Activated T-helper 1 cell treated with anti-CD3 and anti-CD28 coated beads, Interleukin-12 subunit alpha, Interleukin-12 subunit beta, Interleukin-2, Interleukin-4 antibody, amounts not matched to agents 30 ng/mL and 10 ng/mL and 1 ng/mL, durations not matched to agents 14 hours and 24 hours and 36 hours (primary cell): Measurements from ENCODE around the gene DNAAF1. TPM values are rescaled to one million over a fixed set of nuclear protein-coding genes. Genes with fewer than 3 reads are reported as not detected.
"Not testable (repeated sequence)": the region's sequence is repeated elsewhere in the genome, so short reads cannot be mapped to it uniquely, and the experiment has no call there.

Experiments used
- DNase-seq: peaks from one replicate; pipeline ENCODE4 v3.0.0; 2021; ENCODE audit warnings: low spot score
- H3K27ac Mint-ChIP-seq: one replicate; pipeline ENCODE4 v1.8.0; 2021; ENCODE audit warnings: mild to moderate bottlenecking, mixed read lengths
- H3K27me3 Mint-ChIP-seq: one replicate; pipeline ENCODE4 v1.8.0; 2022; ENCODE audit warnings: mild to moderate bottlenecking, moderate library complexity, mixed read lengths; ENCODE audit not compliant: insufficient read depth
- H3K36me3 Mint-ChIP-seq: one replicate; pipeline ENCODE4 v1.8.0; 2021; ENCODE audit warnings: low read depth, mixed read lengths
- H3K4me1 Mint-ChIP-seq: one replicate; pipeline ENCODE4 v1.8.0; 2021; ENCODE audit warnings: low read depth, mixed read lengths
- H3K4me3 Mint-ChIP-seq: one replicate; pipeline ENCODE4 v1.8.0; 2021; ENCODE audit warnings: mild to moderate bottlenecking, moderate library complexity, mixed read lengths
- H3K9me3 Mint-ChIP-seq: one replicate; pipeline ENCODE4 v1.8.0; 2021; ENCODE audit warnings: mixed read lengths
- intact Hi-C: fragments of 100-400 bp; cut with micrococcal nuclease; formaldehyde crosslinking; loops from one replicate; pipeline ENCODE4 v1.15.1; 2024
- total RNA-seq: library from RNA; stranded (reverse); gene quantifications from 2 replicates; pipeline ENCODE4 v1.2.3, GENCODE V29; 2022

Gene DNAAF1
- total RNA-seq, 1 donor from 2014 or later: not detected

DNA sequence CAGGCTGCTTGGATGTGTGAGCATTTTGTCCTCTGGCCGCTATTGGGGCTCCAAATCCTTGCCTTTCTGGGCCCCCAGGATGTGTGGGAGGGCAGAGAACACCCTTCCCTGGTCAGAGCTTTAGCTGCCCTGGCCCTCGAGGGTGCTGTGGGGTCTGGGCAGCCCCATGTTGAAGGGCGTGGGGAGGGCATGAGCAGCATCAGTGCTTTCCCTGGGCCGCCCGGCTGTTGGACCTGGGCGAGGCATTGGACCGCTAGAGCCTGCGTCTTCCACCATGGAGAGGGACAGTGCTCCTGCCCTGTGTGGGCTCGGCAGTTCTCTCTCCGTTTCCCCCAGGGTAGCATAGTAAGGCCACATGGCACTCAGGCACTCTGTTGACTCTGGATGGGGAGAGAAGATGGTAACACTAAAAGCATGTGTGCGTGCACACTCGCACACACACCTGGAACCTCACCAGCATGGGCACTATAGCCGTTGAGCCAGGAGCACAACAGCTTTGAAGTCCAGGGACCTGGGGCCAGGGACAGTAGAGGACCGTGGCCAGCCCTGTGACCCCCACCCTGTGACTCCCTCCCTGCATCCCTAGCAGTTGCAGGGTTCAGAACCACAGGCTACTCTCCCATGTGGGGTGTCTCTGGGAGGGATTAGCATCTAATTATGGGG, 52.5 kb downstream of the DNAAF1 start:
- Mint-ChIP-seq H3K27ac (no peak overlapping the region), H3K36me3 (no peaks in the 10 kb centered on the region), H3K4me1 (peaks cover 16% of the 10 kb centered on the region), H3K4me3 (no peak overlapping the region), H3K9me3 (no peaks in the 10 kb centered on the region), H3K27me3 (no peaks in the 10 kb centered on the region)
- intact Hi-C loops: no loop called here
- DNase-seq: no peak

DNA sequence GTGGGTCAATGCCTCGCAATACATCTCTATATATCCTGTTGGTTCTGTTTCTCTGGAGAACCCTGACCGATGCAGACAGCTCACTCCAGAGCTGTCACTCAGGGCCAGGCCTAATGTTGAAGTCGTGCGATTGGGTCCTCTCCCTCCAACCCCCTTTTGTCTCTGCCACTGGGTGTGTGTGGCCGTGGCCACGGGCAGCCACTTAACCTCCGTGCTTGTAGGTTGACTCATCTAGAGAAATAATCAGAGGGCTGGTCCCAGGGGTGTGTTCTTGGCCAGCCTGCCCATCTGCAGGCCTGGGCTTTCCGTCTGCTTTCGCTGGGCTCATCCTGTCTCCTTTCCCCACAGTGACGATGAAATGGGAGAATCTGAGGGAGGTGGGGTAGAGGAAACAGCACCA, 53.3 kb downstream of the DNAAF1 start:
- H3K36me3 Mint-ChIP-seq: no peaks in the 10 kb centered on the region
- no peak overlapping the region for H3K4me3 Mint-ChIP-seq
- no peaks in the 10 kb centered on the region for H3K27me3 Mint-ChIP-seq
- DNase-seq: no peak
- no peak overlapping the region for H3K27ac Mint-ChIP-seq
- H3K9me3 Mint-ChIP-seq: no peaks in the 10 kb centered on the region
- peaks cover 13% of the 10 kb centered on the region for H3K4me1 Mint-ChIP-seq
- intact Hi-C loops: no loop called here

DNA sequence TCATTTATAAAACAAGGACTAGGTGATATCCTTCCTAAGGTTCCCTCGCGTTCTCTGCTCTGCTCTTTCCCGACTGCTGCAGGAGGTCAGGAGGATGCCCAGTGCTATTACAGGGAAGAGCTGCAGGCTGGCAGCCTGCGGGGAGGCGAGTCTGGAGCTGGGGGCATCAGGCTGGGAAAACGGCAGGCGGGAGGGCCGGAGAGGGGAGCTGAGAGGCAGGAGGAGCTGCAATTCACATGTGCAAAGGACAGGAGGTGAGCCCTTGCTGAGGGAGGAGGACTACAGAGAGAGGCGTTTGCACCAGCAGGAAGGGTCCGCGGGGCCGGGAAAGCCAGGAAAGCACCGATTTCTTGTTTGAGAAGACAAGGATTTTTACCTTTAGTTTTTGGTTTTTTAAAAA, 54.0 kb downstream of the DNAAF1 start:
- H3K4me3 Mint-ChIP-seq: no peak overlapping the region
- no peak for DNase-seq
- intact Hi-C loops: no loop called here
- peaks cover 6% of the 10 kb centered on the region for H3K4me1 Mint-ChIP-seq
- no peaks in the 10 kb centered on the region for H3K36me3 Mint-ChIP-seq
- no peaks in the 10 kb centered on the region for H3K27me3 Mint-ChIP-seq
- H3K27ac Mint-ChIP-seq: no peak overlapping the region
- H3K9me3 Mint-ChIP-seq: no peaks in the 10 kb centered on the region

DNA sequence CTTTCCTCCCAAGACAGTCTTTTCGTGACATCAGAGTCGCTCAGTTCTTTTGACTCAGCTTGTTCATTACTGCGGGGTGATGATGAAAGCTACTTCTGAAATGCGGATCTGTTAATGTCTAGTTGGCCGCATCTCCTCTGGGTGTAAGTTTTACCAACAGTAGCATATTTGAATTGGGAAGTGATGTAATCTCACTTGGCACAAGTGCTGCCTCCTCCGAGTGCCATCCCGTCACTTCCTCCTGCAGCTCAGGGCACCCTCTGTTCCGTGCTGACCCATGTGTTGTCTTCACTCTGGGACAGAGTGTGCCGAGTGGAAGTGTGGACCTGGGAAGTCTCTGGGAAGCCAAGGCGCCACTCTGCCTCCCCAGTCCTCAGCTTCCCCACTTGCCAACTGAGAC, 54.8 kb downstream of the DNAAF1 start:
- H3K4me1 Mint-ChIP-seq: no peaks in the 10 kb centered on the region
- intact Hi-C loops: no loop called here

DNA sequence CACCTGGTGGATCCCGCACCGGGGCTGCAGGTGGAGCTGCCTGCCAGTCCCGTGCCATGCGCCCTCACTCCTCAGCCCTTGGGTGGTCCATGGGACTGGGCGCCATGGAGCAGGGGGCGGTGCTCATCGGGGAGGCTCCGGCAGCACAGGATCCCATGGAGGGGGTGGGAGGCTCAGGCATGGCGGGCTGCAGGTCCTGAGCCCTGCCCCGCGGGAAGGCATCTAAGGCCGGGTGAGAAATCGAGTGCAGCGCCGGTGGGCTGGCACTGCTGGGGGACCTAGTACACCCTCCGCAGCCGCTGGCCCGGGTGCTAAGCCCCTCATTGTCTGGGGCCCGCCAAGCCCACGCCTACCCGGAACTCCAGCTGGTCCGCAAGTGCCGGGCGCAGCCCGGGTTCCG, 59.4 kb downstream of the DNAAF1 start:
- H3K27me3 Mint-ChIP-seq, H3K9me3 Mint-ChIP-seq, H3K4me3 Mint-ChIP-seq, H3K27ac Mint-ChIP-seq, H3K4me1 Mint-ChIP-seq, DNase-seq, H3K36me3 Mint-ChIP-seq, intact Hi-C loops: not testable (repeated sequence)

More for the DNA sequence above, 54.8 kb downstream of the DNAAF1 start:
- H3K9me3 Mint-ChIP-seq: no peaks in the 10 kb centered on the region
- H3K27ac Mint-ChIP-seq: no peak overlapping the region
- no peak for DNase-seq
- no peaks in the 10 kb centered on the region for H3K27me3 Mint-ChIP-seq
- H3K36me3 Mint-ChIP-seq: no peaks in the 10 kb centered on the region
- H3K4me3 Mint-ChIP-seq: no peak overlapping the region

DNA sequence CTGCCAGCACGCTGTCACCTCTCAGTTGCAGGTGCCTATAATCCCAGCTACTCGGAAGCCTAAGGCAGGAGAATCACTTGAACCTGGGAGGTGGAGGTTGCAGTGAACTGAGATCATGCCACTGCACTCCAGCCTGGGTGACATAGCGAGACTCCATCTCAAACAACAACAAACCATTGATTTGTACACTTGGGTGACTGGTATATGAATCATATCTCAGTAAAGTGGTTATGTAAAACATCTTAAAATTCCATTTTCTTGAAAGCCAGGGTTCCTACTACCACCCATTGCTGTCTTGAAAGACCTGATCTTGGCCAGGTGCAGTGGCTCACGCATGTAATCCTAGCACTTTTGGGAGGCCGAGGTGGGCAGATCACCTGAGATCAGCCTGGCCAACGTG, 60.0 kb downstream of the DNAAF1 start:
- H3K27ac Mint-ChIP-seq, H3K4me3 Mint-ChIP-seq, H3K4me1 Mint-ChIP-seq, H3K27me3 Mint-ChIP-seq, DNase-seq, intact Hi-C loops, H3K9me3 Mint-ChIP-seq, H3K36me3 Mint-ChIP-seq: not testable (repeated sequence)

DNA sequence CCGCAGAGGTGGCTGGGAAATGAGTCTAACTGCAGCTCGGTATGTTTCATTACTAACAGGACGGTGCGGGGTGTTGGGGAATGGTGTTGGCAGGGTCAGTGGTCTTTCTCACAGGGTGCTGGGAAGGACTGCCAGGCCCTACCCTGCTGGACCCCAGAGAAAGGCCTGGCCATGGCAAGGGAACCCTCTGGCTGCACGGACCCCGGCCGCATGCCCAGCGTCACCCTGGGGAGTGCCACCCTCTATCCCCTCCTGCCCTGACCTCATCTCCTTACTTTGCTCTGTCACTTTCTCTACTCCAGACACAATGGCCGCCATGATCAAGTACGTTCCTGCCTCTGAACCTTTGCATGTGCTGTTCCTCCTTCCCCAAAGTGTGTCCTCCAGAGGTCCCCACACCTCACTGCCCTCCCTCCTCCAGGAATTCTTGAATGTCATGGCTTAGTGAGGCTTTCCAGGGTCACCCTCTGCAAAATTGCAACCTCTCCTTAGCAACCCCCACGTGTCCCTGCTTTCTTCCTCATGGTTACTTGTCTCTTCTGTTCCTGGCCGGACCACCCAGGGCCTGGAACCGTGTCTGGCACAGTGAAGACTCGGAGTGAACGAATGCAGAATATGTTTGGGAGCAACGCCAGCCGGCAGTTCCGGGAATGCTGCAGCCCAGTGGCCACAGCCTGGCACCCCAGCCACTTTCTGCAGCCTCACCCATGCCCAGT, 61.0 kb downstream of the DNAAF1 start:
- no peak overlapping the region for H3K27ac Mint-ChIP-seq

DNA sequence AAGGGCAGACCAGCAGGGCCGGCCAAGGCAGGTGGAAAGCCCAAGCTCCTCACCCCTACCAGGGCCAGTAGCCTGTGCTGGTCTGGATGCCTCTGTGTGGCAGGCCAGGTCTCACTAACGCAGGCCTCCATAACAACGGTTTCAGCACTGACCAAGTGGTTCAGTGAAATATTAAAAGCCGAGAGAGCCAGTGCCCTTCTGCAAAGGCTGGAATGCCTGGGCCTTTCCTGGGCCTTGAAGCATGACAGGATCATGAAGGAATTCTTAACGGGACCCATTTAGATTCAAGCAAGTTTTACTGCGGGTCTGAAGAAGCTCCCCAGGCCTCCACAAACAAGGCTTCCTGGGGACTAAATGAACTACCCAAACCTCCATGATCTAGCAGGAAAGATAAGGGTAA, 62.1 kb downstream of the DNAAF1 start:
- intact Hi-C loops: no loop called here
- H3K27me3 Mint-ChIP-seq: no peaks in the 10 kb centered on the region
- no peaks in the 10 kb centered on the region for H3K9me3 Mint-ChIP-seq
- H3K27ac Mint-ChIP-seq: no peak overlapping the region
- no peak for DNase-seq
- no peak overlapping the region for H3K4me3 Mint-ChIP-seq
- H3K4me1 Mint-ChIP-seq: no peaks in the 10 kb centered on the region
- H3K36me3 Mint-ChIP-seq: no peaks in the 10 kb centered on the region

More for the DNA sequence above, 61.0 kb downstream of the DNAAF1 start:
- H3K9me3 Mint-ChIP-seq: no peaks in the 10 kb centered on the region
- H3K4me3 Mint-ChIP-seq: no peak overlapping the region
- H3K4me1 Mint-ChIP-seq: no peaks in the 10 kb centered on the region
- no peaks in the 10 kb centered on the region for H3K36me3 Mint-ChIP-seq
- no peaks in the 10 kb centered on the region for H3K27me3 Mint-ChIP-seq
- intact Hi-C loops: no loop called here
- no peak for DNase-seq

DNA sequence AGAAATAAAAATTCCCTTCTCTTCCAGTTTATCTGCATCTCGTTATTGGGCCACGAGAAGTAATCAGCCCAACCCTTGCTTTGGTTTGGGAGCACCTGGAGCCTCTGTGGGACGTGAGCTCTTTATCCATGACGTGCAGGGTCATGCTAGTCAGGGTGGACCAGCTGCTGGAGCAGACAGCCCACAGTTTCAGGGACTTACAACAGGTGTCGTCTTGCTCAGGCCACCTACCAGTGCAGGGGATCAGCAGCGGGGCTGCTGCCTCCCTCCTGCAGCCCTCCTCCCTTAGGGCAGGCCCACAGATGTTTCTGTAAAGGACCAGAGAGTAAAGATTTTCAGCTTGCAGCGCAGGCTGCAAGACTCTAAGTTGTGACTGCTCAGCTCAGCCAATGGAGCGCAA, 62.8 kb downstream of the DNAAF1 start:
- Mint-ChIP-seq H3K27me3 (no peaks in the 10 kb centered on the region), H3K9me3 (no peaks in the 10 kb centered on the region), H3K36me3 (no peaks in the 10 kb centered on the region), H3K4me1 (no peaks in the 10 kb centered on the region), H3K4me3 (no peak overlapping the region), H3K27ac (no peak overlapping the region)
- no peak for DNase-seq
- intact Hi-C loops: no loop called here

DNA sequence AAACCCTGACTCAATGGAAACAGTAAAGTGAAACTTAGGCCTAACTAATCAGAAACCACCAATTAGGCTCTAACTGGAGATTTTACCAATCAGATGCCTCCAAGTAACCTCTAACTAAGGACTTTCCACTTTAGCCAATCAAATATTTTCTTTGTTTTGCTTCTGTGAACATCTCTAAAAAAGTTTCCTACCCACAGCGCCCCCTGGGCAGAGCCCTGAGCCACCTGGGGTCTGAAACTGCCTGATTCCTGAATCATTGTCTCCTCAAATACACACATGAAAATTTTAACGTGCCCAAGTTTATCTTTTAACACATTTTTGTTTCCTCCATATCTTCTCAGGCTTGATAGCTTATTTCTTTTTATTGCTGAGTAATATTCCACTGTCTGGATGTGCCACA, 64.9 kb downstream of the DNAAF1 start:
- Mint-ChIP-seq H3K9me3 (no peaks in the 10 kb centered on the region), H3K4me3 (no peak overlapping the region)
- DNase-seq: no peak

DNA sequence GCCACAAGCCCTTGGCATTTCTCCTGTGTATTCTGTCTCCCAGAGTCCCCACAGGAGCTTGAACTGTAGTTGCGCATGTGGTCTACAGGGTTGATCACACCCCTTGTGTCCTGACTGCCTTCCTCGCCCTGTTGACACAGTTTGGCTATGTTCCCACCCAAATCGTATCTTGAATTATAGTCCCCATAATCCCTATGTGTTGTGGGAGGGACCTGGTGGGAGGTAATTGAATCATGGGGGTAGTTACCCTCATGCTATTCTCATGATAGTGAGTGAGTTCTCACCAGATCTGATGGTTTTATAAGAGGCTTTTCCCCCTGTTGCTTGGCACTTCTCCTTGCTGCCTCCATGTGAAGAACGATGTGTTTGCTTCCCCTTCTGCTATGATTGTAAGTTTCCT, 67.0 kb downstream of the DNAAF1 start:
- Mint-ChIP-seq H3K9me3 (no peaks in the 10 kb centered on the region), H3K36me3 (no peaks in the 10 kb centered on the region), H3K27ac (no peak overlapping the region), H3K4me3 (no peak overlapping the region), H3K4me1 (no peaks in the 10 kb centered on the region), H3K27me3 (no peaks in the 10 kb centered on the region)
- no peak for DNase-seq
- intact Hi-C loops: no loop called here

More for the DNA sequence above, 64.9 kb downstream of the DNAAF1 start:
- Mint-ChIP-seq H3K4me1 (no peaks in the 10 kb centered on the region), H3K36me3 (no peaks in the 10 kb centered on the region), H3K27me3 (no peaks in the 10 kb centered on the region), H3K27ac (no peak overlapping the region)
- intact Hi-C loops: no loop called here

DNA sequence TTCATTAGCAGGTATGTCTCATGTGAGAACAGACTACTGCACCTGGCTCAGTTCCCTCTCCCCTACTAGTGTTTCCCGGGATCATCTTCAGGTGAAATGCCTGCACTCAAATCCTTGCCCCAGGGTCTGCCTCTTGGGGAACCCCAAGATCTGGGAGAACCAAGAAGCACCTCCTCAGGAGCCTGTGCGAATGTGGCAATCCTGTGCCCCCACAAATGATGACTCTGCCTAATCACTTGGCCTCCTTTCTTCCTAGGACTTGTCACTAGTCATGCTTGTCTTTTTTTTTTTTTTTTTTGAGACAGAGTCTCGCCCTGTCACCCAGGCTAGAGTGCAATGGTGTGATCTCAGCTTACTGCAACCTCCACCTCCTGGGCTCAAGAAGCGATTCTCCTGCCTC, 67.5 kb downstream of the DNAAF1 start:
- no peaks in the 10 kb centered on the region for H3K27me3 Mint-ChIP-seq
- intact Hi-C loops: no loop called here
- no peaks in the 10 kb centered on the region for H3K36me3 Mint-ChIP-seq
- no peaks in the 10 kb centered on the region for H3K4me1 Mint-ChIP-seq
- no peak overlapping the region for H3K4me3 Mint-ChIP-seq
- H3K27ac Mint-ChIP-seq: no peak overlapping the region
- no peak for DNase-seq
- no peaks in the 10 kb centered on the region for H3K9me3 Mint-ChIP-seq

DNA sequence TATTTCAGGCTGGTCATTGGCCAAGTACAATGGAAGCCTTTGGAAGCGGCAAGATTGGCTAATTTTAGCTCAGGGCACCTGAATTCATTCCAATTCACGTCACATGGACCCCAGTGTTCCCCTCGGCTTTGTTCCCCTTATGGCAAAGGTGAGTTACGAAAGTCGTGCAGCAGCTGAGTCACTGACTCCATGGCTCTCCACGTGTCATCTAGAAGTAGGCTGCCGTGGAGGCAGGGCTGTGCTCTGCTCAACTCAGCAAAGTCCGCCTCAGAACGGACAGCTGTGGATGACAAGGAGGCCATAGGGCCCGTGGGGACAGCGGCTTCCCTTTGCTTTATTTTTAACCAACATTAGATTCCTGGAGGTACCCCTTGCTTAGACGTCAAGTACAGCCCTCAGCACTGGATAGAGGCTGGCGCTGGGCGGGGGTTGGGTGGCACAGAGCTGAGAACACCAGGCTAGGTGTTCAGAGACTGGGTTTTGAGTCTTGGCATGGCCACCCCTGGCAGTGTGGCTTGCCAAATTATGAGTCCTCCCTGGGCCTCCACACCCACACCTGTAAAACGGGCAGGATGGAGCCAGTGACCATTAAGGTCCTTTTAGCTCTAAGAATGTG, 69.5 kb downstream of the DNAAF1 start:
- Mint-ChIP-seq H3K9me3 (no peaks in the 10 kb centered on the region), H3K4me1 (no peaks in the 10 kb centered on the region), H3K27me3 (no peaks in the 10 kb centered on the region), H3K36me3 (no peaks in the 10 kb centered on the region), H3K27ac (no peak overlapping the region), H3K4me3 (no peak overlapping the region)
- intact Hi-C loops: no loop called here
- no peak for DNase-seq
